GM21576 (cell line): ENCODE measurements around the gene TBX2.

Experiments used
- ATAC-seq: cut with Tn5 transposase; IDR thresholded peaks from one replicate; pipeline ENCODE4 v1.9.1; 2021; ENCODE audit warnings: mild to moderate bottlenecking, moderate library complexity; ENCODE audit not compliant: unreplicated experiment

The TBX2 gene

DNA sequence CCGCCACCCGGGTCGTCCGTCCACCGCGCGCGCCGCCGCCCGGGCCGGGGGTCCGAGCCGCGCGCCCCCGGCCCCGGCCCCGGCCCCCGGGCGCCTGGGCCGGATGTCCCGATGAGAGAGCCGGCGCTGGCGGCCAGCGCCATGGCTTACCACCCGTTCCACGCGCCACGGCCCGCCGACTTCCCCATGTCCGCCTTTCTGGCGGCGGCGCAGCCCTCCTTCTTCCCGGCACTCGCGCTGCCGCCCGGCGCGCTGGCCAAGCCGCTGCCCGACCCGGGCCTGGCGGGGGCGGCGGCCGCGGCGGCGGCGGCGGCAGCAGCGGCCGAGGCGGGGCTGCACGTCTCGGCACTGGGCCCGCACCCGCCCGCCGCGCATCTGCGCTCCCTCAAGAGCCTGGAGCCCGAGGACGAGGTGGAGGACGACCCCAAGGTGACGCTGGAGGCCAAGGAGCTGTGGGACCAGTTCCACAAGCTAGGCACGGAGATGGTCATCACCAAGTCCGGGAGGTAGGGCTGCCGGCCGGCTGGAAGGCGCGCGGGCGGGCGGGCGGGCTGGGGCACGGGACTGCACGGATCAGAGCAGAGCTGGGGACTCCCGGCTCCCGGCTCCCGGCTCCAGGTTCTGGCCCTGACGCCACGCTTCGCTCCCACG lies 548 bp downstream of the TBX2 start:
- ATAC-seq = no peak

- no peak for ATAC-seq
These were observed 1.2 kb downstream of the TBX2 start for GRCh38 chr17:61400717-61401388.

- no peak for ATAC-seq
These were observed 1.9 kb downstream of the TBX2 start for GRCh38 chr17:61401389-61402072.

- no peak for ATAC-seq
These were observed 2.5 kb downstream of the TBX2 start for GRCh38 chr17:61402073-61402541.

GRCh38 chr17:61402978-61403800 lies 3.5 kb downstream of the TBX2 start:
- ATAC-seq = no peak

- no peak for ATAC-seq
These were observed 4.4 kb downstream of the TBX2 start for GRCh38 chr17:61403801-61404662.

DNA sequence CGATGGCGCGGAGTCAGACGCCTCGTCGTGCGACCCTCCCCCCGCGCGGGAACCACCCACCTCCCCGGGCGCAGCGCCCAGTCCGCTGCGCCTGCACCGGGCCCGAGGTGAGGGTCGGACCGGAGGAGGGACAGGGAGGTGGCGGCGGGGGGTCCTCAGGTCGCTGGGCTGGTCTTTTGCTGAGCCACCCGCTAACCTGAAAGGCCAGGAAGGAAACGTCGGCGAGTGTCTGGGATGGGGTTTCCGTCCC lies 4.9 kb downstream of the TBX2 start:
- no peak for ATAC-seq

DNA sequence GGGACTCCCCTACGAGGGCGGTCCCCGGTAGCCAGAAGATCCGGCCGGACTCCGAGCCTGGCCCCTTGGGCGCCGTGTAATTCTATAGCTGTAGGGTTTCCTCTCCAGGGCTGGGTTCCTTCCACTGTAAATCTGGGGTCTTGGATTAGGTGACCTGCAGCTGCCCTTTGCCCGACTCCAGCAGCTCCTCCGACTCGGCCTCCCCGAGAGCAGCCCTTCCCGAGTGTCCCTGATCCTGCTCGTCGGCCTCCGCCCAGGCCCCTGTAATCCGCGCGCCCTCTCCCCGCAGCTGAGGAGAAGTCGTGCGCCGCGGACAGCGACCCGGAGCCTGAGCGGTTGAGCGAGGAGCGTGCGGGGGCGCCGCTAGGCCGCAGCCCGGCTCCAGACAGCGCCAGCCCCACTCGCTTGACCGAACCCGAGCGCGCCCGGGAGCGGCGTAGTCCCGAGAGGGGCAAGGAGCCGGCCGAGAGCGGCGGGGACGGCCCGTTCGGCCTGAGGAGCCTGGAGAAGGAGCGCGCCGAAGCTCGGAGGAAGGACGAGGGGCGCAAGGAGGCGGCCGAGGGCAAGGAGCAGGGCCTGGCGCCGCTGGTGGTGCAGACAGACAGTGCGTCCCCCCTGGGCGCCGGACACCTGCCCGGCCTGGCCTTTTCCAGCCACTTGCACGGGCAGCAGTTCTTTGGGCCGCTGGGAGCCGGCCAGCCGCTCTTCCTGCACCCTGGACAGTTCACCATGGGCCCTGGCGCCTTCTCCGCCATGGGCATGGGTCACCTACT lies 5.5 kb downstream of the TBX2 start:
- ATAC-seq = no peak

- no peak for ATAC-seq
These were observed 6.3 kb downstream of the TBX2 start for GRCh38 chr17:61405686-61406536.

GRCh38 chr17:61406537-61406845 lies 6.8 kb downstream of the TBX2 start:
- no peak for ATAC-seq

GRCh38 chr17:61406971-61407911 lies 7.6 kb downstream of the TBX2 start:
- ATAC-seq = no peak

DNA sequence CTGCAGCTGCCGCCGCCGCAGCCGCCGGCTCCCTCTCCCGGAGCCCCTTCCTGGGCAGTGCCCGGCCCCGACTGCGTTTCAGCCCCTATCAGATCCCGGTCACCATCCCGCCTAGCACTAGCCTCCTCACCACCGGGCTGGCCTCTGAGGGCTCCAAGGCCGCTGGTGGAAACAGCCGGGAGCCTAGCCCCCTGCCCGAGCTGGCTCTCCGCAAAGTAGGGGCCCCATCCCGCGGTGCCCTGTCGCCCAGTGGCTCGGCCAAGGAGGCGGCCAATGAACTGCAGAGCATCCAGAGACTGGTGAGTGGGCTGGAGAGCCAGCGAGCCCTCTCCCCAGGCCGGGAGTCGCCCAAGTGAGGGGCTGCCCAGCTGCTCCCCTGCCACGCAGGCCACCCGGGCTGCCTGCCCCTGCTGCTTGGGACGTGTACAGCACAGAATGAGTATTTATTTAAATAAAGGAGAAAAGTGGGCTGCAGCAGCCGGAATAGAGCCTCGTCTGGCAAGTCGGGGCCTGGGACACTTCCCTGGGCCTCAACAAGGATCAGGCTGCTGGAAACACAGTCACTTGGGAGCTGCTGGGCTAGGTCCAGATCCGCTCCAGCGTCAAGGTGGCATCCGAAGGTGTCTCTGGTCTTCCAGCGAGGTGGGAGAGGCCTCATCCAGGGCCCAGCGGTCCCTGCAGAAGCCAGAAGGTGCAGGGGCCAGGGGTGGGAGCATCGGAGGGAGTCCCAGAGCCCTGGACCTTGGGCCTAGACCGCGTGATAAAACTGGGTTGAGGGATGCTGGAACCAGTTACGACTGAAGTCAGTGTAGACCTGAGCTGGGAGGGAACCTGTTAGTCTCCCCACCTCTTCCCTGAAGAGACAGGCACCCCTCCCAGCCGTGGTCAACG lies 8.8 kb downstream of the TBX2 start:
- no peak for ATAC-seq

- ATAC-seq = no peak
These were observed 9.9 kb downstream of the TBX2 start for GRCh38 chr17:61409301-61410112.

DNA sequence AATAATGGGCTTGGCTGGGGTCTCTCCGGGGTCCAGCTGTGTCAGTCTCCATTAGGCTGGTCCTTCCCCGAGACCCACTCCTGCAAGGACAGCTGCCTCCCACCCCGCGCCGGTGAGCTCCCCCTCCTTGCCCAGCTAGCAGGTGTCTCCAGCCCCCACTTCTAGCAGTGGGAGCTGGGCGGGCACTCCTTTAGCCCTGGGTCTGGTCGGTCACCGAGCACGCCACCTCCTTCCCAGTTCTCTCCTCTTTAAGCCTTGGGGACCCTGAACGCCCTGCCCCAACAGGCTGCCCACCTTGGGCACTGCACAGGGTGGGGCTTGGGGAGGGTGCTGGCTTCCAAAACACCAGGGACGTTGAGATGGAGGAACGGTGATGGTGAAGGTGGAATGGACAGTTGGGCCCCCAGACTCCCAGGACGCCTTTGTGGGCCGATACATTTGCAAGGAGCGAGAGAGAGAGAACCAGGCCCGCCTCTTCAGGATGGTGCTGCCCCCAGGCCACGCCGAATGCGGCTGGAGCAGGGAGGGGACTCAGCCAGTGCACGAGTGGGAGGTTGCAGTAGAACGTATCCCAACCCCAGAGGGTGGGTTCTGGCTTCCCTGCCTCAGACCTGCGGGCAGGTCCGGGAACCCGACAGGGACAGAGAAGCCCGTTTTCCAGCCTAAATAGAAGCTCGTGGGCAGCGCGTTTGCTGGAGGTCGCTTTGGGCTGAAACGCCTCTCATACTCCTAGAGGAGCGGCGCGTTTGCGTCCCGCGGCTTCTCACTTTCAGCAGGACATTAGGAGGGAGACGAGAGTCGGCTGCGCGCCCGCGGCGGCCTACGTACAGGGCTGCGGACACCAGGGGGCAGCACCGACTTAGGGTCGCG lies 10.7 kb downstream of the TBX2 start:
- ATAC-seq = no peak

GRCh38 chr17:61411011-61411260 lies 11.3 kb downstream of the TBX2 start:
- ATAC-seq = no peak
